ENCODE data around the gene KLHL33.

- TF ChIP-seq EZH2phosphoT487 (IDR thresholded peaks at IDR 0.05; ENCODE audit: low read length), result no peak
- no peak for TF ChIP-seq CTCF (IDR thresholded peaks at IDR 0.05; ENCODE audit: low read length)
Observed at GRCh38 chr14:20460458-20461224, 24.7 kb upstream of the KLHL33 start.

All from MM.1S (cell line).